Fibroblast of peridontal ligament (primary cell): ENCODE data around the gene RNMT.
A peak's percentile ranks its signal among the peaks of the same experiment; 100 is the strongest.

ENCODE experiments used
- DNase-seq: peaks from one replicate; pipeline ENCODE4 v3.0.0-alpha.2; 2010; ENCODE audit errors: extremely low read depth

Gene RNMT

DNA sequence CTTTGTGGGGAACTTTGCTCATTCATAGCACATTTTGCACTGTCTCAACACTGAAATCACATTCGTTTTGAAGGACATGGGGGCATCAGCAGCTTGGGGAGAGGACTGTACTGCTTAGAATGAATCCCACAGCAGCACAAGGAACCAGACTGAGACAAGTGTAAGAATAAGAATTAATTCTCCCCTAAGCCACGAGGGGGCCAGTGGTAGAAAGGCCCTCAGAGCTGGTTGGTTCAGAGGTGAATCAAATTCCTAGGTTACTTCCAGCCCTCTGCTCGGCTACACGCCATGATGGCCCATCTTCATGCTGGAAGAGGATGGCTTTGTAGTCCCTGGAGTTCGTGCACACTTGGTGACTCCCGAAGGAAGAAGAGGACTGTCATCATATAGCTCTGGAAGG is 85.5 kb downstream of the RNMT start:
- no peak for DNase-seq

DNA sequence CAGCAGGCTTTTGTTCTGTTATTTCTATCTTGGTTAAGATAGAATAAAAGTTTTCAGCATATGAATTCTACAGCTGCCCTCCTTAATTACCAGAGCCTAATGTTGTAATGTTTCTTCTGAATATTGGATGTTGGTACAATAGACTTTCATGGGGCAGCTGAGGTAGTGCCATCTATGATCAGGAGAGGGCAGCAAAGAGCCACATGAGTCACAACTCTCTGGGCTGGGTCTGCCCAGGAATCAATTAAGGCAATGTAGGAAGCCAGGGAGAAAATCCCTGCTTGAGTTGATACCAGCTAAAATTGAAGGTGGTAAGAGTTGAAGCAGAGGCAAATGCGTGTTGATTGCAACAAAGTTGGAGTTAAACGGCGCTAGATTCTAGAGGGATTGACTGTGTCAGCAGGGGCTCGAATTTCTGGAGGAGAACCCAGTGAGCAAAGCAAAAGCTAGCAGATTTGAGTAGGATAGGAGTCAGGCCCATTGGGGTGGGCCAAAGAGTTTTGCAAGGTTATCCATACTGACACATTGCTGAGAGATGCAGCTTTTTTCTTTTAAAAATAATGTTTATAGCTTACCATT is 86.9 kb downstream of the RNMT start:
- peak; percentile 66 for DNase-seq
